ENCODE measurements around the gene TMEM63C.

DNA sequence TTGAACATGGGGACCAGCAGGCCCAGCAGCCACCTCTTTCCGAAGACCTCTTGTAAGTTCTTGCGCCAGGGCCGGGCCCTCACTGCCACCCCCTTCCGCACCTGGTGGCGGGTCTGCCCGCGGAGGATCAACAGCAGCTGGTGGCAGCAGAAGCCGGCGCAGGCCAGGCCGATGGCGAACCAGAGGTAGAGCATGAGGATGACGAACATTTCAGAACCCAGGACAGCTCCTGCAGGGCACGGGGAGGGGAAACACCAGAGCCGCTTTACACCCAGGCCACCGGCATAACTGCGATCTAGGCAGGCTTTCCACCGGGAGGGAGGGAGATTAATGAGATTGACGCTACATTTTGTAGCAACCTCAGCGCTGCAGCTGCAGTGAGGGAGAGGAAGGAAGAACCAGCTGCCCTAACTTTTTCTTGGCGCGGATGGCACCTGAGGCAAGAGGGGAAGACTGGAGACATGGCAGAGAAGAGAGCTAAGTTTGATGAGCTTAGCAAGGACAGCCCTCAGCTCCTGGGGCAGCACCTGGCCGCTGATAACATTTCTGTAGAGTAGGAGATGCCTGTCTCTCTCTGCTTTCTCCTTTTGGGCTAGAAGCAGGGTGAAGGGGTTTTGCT is 47.8 kb upstream of the TMEM63C start:
- no peak for TF ChIP-seq NFRKB (IDR thresholded peaks at IDR 0.05)
- TF ChIP-seq FOXM1 (IDR thresholded peaks at IDR 0.05; ENCODE audit: borderline replicate concordance), result no peak
- TF ChIP-seq BHLHE40 (IDR thresholded peaks at IDR 0.05; ENCODE audit: borderline replicate concordance), result no peak
- no peak for TF ChIP-seq FOXK2 (IDR thresholded peaks at IDR 0.05)
- TF ChIP-seq SP1 (IDR thresholded peaks at IDR 0.05), result no peak
